Cortex of kidney (tissue), 1 donor: ENCODE results near the gene ZNF181.
"Not testable (repeated sequence)": the region's sequence is repeated elsewhere in the genome, so short reads cannot be mapped to it uniquely, and the experiment has no call there.

Source experiments
- DNase-seq: peaks from one replicate; lab custom pipeline; 2025; lab: John Stamatoyannopoulos, UW

The ZNF181 gene

DNA sequence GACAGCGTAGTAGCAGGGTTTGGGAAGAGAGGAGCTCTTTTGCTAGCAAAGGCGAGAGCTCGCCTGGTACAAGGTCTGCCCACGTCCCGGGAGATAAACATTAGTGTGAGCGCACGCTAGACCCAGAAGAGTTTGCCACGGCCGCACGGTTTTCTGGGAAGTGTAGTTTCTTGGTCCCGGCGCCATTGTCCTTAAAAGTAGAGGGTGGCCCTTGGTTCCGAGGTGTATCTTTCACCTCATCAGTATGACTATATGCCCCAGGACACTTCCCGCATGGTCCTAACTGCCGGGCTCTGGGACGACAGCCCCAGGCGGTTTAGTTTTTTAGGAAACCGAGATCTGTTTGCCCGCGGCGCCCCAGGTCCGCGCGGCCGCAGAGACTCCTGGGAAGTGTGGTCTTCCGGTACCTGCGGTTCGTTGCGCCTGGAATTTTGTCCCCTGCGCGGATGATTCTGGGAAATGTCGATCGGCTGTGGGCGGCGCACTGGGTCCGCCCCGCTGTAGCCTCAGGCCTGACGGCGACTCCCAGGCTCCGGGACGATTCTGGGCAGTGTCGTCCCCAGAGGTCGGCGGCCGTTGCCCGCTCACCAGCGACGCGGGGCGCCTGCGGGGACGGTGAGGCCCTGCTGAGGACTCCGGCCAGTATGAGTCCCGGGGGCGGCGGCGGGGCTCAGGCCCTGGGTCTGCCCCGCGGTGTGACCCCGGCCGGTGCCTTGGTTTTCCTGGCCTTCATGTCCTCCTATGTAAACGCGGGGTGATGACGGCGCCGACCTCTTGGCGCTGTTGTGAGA, at the start of gene ZNF181:
ZNF181 (plus strand) TSS at position 498 of the 791 bp plus-strand sequence. CDS start 795 bp downstream, outside the sequence.
- peak; percentile 31 for DNase-seq

DNA sequence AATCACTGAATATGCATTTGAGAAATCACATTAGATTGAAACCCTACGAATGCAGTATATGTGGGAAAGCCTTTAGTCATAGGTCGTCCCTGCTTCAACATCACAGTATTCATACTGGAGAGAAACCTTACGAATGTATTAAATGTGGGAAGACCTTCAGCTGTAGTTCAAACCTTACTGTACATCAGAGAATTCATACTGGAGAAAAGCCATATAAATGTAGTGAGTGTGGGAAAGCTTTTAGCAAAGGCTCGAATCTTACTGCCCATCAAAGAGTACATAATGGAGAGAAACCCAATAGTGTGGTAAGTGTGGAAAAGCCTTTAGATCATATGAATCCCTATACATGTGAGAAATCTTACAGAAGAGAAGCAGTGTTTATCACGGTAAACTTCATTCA, 48.8 kb upstream of the ZNF181 start:
- not testable (repeated sequence) for DNase-seq

GRCh38 chr19:34686455-34686854, 47.6 kb upstream of the ZNF181 start:
- no peak for DNase-seq

- no peak for DNase-seq
These were observed 46.7 kb upstream of the ZNF181 start for GRCh38 chr19:34687348-34687747.

DNA sequence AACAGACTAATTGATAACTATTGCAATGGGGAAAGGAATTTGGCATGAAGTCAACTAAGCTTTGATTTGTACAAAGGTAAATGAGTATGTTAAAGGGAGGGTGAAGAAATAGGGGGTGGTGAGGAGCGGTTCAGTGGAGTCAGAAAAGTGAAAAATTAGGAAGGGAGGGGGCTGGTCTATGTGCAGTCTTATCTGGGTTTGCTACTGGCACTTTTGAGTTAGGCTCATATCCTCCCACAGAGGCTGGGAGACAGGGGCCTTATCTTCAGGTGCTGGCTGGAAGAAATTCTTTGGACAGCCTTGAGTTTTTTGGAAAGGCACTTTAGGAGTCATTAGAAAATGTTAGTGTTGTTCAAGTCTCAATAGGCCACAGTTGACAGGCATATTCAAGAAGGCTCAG, 45.5 kb upstream of the ZNF181 start:
- no peak for DNase-seq

GRCh38 chr19:34690372-34690771, 43.7 kb upstream of the ZNF181 start:
- no peak for DNase-seq

DNA sequence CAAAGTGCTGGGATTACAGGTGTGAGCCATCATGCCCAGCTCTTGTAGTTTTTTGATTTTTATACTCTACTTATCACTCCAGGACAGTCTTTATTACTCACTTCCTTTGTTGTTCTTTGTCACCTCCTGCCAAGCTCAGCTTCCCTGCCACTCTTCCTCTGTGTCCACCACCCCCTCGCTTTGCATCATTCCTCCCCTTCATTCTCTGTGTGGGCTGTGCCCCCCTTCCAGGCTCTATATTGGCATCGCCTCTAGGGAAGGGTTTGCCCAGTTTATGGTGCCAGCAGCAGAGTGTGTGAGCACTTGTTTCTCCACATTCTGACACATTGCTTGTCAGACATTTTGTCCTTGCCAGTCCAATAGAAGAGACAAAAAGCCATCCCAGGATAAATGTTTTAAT, 41.5 kb upstream of the ZNF181 start:
- DNase-seq = no peak

GRCh38 chr19:34707661-34708060, 26.4 kb upstream of the ZNF181 start:
- no peak for DNase-seq

- DNase-seq = no peak
These were observed 22.2 kb upstream of the ZNF181 start for GRCh38 chr19:34711890-34712289.

GRCh38 chr19:34712395-34713261, 21.4 kb upstream of the ZNF181 start:
- no peak for DNase-seq

DNA sequence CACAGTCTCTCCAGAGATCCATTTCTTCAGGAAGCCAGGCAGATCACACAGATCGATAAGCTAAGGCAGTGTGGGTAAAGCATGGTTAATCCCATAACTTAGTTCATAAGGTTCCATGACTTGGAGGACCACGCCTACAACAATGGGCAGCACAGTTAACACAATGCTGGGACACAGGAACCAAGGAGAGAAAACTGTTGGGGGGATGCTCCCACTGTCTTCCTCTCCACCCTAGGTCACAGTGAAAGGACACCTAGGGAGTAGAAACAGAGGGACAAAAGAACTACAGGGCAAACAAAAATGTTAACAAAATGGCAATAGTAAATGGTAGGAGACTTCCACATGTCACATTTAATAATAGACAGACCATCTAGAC, 20.8 kb upstream of the ZNF181 start:
- no peak for DNase-seq

DNA sequence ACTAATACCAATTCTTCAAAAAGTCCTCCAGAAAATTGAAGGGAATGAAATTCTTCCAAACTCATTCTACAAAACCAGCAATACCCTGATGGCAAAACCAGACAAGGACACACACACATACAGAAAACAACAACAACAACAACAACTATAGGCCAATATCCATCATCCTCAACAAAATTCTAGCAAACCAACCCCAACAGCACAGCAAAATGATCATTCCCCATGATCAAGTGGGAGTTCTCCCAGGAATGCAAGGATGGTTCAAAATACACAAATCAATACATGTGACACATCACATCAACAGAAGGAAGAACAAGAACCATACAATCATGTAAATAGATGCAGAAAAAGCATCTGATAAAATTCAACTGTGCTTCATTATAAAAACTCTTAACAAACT, 18.7 kb upstream of the ZNF181 start:
- no peak for DNase-seq

DNA sequence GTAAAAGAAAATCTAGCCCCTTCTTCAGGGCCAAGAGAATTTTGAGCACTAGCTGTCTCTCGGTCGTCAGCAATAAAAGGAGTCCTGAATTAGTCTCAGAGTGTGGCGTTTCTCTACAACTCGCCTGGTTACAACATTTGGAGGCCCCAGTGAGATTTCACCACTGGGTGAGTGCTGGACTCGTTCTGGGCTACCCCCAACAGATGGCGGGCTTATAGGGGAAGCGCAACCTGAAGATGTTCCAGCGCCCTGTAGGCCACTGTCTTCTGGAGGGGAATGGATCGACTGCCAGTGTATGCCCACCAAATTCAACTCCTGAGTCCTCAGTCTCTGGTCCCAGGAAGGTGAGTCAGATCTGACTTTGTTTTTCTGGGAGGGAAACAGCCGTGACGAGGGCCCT, 11.7 kb upstream of the ZNF181 start:
- no peak for DNase-seq

- DNase-seq = no peak
These were observed 8.6 kb upstream of the ZNF181 start for GRCh38 chr19:34725400-34725799.

DNA sequence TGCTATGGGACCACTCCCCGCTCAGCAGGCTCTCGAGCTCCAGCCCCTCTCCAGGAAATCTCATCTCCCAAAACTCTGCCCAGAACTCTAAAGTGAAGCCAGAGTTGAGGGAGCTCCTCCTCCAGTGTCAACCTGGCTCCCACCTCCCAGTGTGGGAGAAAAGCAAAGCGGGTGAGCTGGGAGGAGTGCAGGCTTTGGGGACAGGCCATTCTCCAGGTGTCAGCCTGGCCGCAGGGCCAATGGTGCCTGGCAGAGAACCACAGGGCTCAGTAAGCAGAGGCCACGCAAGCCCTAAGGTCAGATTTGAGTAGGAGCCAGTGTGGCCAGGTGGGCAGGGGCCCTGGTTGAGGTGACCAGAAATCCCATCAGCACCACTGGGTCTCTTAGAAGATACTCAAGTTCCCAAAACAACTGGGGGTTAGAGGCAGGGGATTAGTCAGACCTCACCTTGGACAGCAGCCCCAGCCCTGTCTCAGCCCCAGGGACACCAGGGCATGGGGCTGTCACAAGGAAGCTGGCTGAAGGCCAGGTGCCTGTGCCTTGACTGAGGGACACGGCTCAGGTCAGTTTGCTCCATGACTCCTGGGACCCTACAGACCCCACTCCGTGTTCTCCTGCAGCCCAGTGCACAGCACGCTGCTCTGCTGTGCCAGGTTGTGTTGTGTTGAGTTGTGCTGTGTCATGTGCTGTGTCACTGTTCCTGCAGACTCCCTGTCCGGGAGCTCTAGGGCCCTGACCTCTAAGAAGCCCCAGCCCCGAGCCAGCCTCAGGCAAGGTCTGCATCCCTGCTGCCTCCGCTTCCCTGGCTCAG, 2.8 kb upstream of the ZNF181 start:
- no peak for DNase-seq

DNA sequence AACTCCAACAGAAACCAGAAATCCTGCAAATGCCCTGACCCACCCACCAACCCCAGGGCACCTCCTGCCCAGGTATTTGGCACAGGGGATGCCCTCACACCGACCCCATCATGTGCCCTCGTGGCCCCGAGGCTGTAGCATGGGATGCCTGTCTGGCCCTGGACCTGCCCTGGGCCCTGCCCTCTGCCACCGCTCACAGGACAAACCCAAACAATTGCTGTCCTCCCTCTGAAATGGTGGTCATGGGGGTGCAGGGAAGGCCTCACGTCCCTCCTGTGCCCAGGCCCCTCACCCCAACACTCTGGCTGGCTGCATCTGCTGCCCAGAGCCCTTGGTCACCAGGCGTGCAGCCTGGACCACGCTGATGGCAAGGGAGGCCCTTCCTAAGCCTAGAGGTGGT, 2.1 kb upstream of the ZNF181 start:
- DNase-seq = no peak

DNA sequence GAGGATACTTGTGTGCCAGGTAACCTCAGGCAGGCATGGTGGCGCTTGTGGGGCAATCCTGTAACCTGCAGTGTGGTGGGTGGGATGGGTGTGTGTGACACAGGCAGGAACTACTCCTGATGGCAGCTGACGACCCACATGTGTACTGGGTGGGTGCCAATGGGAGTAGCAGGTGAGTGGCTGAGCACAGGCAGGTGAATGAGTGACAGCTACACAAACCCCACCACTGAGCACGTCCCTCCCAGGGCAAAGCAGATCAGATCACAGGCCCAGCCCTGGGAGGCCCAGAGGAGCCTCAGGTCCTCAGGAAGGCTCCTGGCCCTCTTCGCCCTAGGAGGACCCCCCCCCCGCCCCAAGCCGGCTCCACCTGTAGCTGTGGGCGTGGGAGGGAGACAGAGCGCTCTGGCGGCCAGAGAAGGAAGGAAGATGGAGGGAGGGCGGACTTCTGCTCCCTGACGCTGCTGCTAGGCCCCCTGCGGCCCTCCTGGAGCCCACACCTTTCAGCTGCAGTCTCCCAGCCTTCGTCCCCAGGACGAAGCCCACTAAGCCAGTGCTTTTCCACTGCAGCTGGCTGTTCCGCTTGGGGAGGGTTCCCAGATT, 1.3 kb upstream of the ZNF181 start:
- no peak for DNase-seq

DNA sequence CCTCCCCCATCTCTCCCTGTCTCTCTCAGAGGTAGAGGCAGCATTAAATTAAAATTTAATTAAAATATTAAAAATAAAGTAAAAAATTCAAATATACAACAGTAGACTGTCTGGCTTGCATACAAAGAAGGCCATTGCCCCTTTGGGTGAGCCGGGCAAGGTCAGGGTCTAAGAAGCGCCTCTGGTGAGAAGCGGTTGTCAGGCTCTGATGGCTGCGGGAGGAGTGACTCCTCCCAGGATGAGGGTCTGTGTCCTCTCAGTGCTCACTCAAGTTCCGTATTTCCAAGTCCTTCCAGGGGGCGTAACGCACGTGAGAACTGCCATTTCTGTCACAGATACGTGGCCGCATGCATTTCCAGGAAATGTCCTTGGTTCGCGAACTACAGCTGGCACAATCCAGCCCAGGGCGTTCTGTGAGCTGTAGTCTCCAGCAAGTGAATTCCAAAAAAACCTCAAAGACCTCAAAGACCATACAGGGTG, 737 bp upstream of the ZNF181 start:
- no peak for DNase-seq

DNA sequence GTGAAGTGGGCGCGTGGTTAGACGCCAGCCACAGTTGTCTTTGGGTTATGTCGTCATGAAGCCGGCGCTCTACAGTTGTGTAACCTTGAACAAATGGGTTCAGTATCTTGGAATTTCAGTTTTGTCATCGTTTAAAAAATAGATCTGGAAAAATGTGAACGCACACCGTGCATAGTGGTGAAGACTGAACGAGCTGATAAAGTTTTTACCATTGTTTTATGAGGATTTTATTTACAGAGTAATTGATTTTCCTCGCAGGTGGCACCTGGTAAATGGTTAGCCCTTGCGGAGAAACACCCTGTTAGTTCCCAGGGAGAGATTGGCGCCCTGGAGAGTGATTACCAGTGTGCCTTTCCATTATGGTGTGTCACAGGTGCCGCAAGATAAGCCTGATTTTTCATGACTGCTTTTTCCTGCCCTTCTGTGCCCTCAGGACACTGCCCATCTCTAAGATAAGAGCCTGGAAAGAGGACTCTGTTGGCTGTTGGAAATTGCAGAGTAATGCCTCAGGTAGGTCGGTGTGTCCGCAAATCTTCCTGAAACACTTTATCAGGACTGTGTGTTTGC, 577 bp downstream of the ZNF181 start:
- no peak for DNase-seq

- DNase-seq = no peak
These were observed 11.1 kb downstream of the ZNF181 start for GRCh38 chr19:34744896-34745690.

GRCh38 chr19:34757441-34757840, 23.4 kb downstream of the ZNF181 start:
- DNase-seq = no peak
